Choroid plexus epithelial cell (primary cell): Measurements from ENCODE around the gene PUS7.
"Not testable (repeated sequence)": the region's sequence is repeated elsewhere in the genome, so short reads cannot be mapped to it uniquely, and the experiment has no call there.

Experiments used
- DNase-seq: peaks from one replicate; pipeline ENCODE4 v3.0.0-alpha.2; 2010; ENCODE audit warnings: low read depth
- H3K4me3 ChIP-seq: 2 replicates; pipeline ENCODE4 v1.5.1; 2011; ENCODE audit warnings: low read depth, mild to moderate bottlenecking, control low read depth, low read length, moderate library complexity
- TF ChIP-seq, protein P1 (sequence below): conservative IDR thresholded peaks from 2 replicates; pipeline ENCODE4 v1.5.1; 2011; ENCODE audit warnings: low read depth, mild to moderate bottlenecking, control low read depth, inconsistent platforms, low read length, moderate library complexity

The PUS7 gene

DNA sequence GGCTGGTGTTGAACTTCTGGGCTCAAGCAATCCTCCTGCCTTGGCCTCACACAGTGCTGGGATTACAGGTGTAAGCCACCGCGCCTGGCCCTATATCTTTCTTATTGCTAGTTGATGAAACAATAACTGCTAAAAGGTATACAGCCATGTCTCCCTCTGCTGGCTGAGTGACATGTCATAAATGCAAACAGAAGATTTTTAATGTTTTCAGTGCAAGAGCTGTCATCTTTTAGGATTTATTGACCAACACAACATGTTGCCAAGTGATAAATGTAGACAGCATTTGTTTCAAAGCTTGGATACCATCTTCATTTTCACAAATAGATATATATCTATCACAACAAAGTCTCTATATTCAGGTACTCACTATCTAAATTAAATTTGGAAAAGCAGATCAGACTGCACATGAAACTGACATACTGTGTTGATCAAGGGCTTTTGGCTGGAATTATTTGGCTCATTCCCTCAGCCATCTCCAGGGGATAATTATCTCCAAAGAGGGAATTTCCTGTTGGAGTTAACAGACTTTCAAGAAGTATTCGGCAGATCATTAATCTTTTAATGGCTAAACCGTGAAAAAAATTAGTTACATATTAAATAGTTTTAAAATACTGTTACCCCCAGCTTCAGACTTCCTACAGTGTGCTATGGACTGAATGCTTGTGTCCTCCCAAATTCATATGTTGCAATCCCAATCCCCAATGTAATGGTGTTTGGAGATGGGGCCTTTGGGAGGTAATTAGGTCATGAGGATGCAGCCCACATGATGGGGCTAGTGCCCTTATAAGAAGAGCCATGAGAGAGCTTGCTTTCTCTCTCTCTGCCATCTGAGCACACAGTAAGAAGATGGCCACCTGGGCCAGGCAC is 92.1 kb downstream of the PUS7 start:
- TF ChIP-seq, protein P1, sequence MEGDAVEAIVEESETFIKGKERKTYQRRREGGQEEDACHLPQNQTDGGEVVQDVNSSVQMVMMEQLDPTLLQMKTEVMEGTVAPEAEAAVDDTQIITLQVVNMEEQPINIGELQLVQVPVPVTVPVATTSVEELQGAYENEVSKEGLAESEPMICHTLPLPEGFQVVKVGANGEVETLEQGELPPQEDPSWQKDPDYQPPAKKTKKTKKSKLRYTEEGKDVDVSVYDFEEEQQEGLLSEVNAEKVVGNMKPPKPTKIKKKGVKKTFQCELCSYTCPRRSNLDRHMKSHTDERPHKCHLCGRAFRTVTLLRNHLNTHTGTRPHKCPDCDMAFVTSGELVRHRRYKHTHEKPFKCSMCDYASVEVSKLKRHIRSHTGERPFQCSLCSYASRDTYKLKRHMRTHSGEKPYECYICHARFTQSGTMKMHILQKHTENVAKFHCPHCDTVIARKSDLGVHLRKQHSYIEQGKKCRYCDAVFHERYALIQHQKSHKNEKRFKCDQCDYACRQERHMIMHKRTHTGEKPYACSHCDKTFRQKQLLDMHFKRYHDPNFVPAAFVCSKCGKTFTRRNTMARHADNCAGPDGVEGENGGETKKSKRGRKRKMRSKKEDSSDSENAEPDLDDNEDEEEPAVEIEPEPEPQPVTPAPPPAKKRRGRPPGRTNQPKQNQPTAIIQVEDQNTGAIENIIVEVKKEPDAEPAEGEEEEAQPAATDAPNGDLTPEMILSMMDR = peak; percentile 68
- H3K4me3 ChIP-seq = no peak overlapping the region
- DNase-seq = peak; percentile 73

DNA sequence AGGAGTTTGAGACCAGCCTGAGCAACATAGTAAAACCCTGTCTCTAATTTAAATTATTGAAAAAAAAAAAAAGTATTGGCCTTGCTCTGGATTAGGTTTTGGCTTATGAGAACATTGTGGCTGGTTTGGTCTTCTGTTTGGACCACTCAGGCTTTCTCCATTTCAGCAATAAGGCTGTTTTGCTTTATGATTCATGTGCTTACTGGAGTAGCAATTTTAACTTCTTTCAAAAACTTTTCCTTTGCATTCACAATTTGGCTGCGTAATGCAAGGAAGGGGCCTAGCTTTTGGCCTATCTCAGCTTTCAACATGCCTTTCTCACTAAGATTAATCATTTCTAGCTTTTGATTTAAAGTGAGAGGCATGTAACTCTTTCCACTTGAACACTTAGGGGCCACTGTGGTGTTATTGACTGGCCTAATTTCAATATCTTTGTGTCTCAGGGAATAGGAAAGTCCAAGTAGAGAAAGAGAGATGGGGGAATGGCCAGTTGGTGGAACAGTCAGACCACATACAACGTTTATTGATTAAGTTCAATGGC is 95.4 kb downstream of the PUS7 start:
- no peak for DNase-seq
- no peak overlapping the region for H3K4me3 ChIP-seq
- TF ChIP-seq, protein P1 = no peak

DNA sequence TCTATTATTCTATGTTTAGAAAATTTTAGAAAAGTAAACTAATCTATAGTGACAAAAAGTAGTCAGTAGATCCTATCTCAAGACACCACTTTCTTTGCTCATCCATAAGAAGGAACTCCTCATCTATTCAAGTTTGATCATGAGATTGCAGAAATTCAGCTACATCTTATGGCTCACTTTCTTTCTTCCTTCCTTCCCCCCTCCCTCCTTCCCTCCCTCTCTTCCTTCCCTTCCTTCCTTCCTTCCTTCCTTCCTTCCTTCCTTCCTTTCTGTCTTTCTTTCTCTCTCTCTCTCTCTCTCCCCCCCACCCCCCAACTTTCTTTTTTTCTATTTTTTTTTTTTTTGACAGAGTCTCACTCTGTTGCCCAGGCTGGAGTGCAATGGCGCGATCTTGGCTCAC is 98.1 kb downstream of the PUS7 start:
- DNase-seq = no peak
- H3K4me3 ChIP-seq = no peak overlapping the region
- TF ChIP-seq, protein P1 = no peak

DNA sequence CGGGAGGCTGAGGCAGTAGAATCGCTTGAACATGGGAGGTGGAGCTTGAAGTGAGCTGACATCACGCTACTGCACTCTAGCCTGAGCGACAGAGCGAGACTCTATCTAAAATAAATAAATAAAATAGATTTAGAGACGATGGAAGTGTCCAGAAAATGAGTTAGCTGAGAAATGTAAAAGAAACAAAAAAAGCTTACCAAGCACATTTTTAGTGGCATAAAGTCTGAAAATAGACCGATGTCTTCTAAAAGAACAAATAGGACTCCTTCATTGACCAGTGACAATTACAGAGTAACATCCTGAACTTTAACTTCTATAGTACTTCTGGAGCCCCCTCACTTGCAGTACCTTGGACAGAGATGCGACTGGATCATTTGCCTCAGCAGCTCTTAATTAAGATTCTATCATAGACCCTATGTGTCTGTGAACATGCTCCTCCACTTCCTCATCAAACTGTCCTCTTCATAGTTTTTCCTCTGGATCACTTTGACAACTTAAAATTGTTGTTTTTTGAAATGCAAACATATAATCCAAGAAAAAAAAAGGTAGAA is 108.1 kb downstream of the PUS7 start:
- no peak for DNase-seq
- TF ChIP-seq, protein P1 = no peak
- no peak overlapping the region for H3K4me3 ChIP-seq

DNA sequence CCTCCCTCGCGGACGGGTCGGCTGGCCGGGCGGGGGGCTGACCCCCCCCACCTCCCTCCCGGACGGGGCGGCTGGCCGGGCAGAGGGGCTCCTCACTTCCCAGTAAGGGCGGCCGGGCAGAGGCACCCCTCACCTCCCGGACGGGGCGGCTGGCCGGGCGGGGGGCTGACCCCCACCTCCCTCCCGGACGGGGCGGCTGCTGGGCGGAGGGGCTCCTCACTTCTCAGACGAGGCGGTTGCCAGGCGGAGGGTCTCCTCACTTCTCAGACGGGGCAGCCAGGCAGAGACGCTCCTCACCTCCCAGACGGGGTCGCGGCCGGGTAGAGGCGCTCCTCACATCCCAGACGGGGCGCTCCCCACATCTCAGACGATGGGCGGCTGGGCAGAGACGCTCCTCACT is 111.3 kb downstream of the PUS7 start:
- not testable (repeated sequence) for H3K4me3 ChIP-seq, DNase-seq

DNA sequence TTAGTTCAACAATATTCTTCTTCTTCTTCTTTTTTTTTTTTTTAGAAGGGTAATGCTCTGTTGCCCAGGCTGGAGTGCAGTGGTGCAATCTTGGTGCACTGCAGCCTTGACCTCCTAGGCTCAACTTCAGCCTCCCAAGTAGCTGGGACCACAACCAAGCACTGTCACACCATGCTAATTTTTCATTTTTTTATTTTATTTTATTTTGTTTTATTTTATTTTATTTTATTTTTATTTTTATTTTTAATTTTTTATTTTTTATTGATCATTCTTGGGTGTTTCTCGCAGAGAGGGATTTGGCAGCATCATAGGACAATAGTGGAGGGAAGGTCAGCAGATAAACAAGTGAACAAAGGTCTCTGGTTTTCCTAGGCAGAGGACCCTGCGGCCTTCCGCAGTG is 112.3 kb downstream of the PUS7 start:
- H3K4me3 ChIP-seq, DNase-seq: not testable (repeated sequence)

DNA sequence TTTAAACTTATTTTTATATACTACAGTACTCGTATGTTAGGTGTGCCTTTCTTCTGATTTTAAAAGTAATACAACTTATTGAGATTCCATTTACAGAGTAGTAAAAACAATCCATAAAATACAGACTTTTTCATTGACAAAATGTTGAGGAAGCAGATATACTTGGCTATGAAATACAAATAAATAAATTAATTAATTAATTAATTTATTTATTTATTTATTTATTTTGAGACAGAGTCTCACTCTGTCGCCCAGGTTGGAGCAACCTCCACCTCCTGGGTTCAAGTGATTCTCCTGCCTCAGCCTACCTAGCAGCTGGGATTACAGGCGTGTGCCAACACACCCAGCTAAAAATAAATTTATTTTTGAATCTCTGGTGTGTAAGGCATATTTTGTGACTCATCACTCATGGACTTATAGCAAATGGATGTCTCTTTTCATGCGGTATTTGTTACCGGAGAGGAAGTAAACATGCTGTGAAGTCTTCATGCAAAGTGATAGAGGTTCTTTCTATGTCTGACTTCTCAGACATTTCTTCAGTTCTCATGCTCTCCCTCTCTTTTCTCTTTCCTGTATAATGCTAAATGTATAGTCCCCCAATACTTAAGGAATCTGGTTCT is 113.2 kb downstream of the PUS7 start:
- no peak overlapping the region for H3K4me3 ChIP-seq
- DNase-seq = peak; percentile 36
- TF ChIP-seq, protein P1 = no peak
